VCaP (cell line): ENCODE results near the gene CYP17A1.

Experiments used
- H3K27ac ChIP-seq: fragments of 450-650 bp; 2 replicates; pipeline ENCODE4 v1.5.1; 2017
- TF ChIP-seq, protein P1 (sequence below): fragments of 450-650 bp; conservative IDR thresholded peaks from 2 replicates; pipeline ENCODE4 v1.5.1; 2017; ENCODE audit warnings: mild to moderate bottlenecking, moderate library complexity

The CYP17A1 gene

DNA sequence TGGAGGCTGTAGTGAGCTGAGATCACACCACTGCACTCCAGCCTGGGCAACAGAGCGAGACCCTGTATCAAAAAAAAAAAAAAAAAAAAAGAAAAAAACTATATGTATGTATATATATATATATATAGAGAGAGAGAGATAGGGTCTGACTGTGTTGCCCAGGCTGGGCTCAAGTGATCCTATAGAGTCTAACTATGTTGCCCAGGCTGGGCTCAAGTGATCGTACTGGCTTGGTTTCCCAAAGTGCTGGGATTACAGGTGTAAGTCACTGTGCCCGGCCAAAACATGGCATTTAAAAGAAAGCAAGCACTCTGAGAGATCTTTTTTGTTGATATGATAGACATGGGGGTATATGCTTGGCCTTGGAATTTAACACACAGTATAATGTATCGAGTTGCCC is 20.0 kb downstream of the CYP17A1 start:
- no peak overlapping the region for H3K27ac ChIP-seq
- TF ChIP-seq, protein P1, sequence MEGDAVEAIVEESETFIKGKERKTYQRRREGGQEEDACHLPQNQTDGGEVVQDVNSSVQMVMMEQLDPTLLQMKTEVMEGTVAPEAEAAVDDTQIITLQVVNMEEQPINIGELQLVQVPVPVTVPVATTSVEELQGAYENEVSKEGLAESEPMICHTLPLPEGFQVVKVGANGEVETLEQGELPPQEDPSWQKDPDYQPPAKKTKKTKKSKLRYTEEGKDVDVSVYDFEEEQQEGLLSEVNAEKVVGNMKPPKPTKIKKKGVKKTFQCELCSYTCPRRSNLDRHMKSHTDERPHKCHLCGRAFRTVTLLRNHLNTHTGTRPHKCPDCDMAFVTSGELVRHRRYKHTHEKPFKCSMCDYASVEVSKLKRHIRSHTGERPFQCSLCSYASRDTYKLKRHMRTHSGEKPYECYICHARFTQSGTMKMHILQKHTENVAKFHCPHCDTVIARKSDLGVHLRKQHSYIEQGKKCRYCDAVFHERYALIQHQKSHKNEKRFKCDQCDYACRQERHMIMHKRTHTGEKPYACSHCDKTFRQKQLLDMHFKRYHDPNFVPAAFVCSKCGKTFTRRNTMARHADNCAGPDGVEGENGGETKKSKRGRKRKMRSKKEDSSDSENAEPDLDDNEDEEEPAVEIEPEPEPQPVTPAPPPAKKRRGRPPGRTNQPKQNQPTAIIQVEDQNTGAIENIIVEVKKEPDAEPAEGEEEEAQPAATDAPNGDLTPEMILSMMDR, result no peak

DNA sequence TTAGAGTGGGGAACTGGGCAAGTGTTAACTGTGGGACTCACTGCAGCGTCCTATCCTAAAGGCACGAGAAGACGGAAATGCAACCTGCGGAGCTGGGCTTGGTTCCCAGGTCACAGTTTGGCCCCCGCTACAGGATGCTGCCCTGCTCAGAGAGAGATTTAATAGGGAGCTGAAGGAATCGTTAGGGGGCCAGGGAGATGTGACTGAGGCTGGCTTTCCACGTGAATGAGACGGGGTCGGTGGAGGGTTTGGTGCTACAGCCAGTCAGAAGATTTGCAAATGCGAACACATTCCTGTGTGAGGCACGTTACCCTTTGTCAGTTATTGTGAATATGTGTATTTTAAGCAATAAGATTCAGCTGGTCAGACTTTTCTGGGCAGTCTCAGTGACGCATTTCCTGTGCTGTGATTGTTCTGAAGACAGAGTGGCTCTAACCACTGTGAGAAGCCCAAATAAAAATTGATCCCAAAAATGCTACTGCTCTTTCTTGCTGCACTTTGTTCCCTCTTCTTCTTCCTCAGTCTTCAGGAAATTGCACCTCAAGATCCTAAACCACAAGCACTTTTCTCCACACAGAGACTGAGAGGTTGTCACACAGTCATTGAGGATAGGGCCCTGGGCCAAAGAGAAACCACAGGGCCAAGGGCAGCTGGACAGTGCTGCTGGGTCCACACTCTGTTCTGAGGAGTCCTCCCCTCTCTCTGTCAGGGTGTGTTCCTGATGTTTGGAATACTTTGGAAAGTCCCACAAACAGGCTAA is 21.2 kb downstream of the CYP17A1 start:
- no peak overlapping the region for H3K27ac ChIP-seq
- TF ChIP-seq, protein P1, result no peak

DNA sequence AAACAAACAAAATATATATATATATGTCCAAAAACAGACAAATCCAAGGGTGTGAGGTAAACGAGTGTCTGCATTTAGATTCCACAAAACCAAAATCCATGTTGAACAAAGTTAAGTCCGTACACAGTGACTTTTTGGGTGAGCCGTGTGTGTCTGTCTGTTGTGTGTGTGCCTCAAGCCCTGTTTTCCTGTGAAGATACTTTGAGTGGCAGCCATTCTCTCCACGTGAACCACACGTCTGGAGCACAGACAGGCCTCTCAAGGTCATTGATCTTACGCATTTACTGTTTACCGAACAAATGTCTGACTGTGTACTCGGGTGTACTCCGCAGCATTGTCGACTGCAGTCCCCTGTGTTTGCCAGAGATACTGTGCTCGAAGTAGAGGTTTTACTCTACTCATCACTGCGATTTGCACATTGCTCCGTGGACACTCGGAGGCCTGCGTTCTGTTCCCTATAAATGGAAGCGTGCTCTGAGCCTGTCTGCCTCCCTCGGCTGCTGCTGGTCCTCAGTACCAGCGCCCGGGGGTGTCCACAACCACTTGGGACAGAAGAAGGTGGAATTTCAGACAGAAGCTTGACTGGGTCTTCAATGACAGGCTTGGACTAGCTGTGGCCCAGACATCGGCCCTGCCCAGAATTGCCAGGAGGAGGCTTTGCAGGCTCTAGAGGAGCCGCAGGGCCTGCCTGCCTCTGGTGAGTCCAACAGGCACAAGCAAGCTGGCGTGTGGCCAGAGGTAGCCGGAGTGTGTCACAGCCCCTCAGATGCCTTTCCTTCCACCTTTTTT is 22.1 kb downstream of the CYP17A1 start:
- TF ChIP-seq, protein P1, result no peak
- H3K27ac ChIP-seq, result no peak overlapping the region

DNA sequence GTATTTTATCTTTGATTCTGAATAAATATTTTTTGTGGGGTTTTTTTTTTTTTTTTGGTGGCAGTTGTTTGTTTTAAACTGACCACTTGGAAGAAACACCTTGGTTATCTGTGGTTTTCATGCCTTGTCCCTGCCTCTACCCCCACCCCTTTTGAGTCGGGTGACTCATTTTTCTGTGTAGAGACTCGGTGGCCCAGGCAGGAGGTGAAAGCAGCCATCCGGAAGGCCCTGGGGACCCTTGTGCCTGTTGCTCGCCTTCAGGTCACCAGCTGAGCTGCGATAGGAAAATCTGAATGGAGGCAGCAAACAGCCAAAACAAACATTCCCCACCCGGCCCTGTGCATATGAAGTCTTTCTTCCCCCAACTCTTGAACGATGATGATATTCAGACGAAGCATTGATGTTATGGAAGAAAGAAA is 22.8 kb downstream of the CYP17A1 start:
- TF ChIP-seq, protein P1, result no peak
- H3K27ac ChIP-seq, result no peak overlapping the region

DNA sequence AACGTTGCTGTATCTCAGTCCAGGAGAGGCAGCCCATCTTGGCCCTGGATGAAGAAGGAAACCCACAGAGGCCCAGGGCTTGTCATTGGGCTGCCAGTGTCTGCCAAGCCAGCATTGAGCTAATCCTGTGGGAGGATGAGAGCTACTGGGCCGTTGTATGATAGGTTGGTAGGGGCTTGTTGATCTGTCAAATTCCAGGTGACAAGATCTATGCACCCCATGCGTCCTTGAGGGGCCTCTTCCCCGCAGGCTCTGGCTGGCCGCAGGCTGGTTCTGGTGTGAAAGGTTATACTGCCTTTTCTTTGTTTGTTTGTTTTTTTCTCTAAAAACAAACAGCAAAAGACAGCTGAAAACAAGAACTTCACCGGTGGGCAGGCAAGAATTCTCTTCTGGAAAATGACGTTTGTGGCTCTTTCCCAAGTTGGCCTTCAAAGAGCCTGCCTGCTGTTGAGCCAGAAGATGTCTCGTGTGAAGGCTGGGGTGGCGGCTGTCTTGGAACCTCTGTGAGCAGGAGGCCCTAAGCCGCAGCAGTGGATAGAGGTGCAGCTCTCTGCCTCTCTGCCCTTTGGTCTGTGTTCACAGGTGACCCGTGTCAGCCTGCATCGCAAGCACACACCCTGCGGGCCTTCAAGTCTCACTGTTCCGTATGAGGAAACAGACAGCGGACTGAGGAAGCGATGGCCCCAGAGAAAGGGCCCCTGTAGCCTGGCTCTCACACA is 23.3 kb downstream of the CYP17A1 start:
- H3K27ac ChIP-seq, result no peak overlapping the region

DNA sequence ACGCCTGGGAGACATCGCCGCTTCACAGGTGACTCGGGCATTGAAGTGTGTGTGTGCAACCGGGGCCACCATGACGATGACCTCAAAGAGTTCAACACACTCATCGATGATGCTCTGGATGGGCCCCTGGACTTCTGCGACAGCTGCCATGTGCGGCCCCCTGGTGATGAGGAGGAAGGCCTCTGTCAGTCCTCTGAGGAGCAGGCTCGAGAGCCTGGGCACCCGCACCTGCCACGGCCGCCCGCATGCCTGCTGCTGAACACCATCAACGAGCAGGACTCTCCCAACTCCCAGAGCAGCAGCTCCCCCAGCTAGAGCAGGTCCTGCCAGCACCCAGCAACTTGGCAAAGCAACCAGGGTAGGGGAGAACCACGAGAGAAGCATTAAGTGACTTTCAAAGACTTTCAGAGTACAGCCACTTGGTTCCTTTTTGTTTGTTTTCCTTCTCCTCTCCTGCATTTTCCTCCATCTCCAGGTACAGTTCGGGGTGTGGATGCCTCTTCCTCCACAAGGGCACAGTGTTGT is 24.1 kb downstream of the CYP17A1 start:
- TF ChIP-seq, protein P1, result no peak
- no peak overlapping the region for H3K27ac ChIP-seq

More for the DNA sequence above, 23.3 kb downstream of the CYP17A1 start:
- TF ChIP-seq, protein P1, result no peak
